GM12873 (cell line): ENCODE measurements around the gene OR1E1.

ENCODE experiments used
- CTCF ChIP-seq: IDR thresholded peaks from 2 replicates; pipeline ENCODE4 v1.5.1; 2012; ENCODE audit warnings: low read depth, mild to moderate bottlenecking, moderate library complexity, low read length, control low read depth; ENCODE audit not compliant: insufficient read depth; ENCODE audit errors: missing control alignments

The OR1E1 gene

GRCh38 chr17:3411070-3411469 is 12.9 kb upstream of the OR1E1 start, which contains the start of gene OR3A3:
Gene OR3A3, plus strand, starts transcription at chr17:3411370.
- no peak for TF ChIP-seq CTCF

- TF ChIP-seq CTCF, result no peak
These were observed 3.6 kb upstream of the OR1E1 start for GRCh38 chr17:3401786-3402185.

- TF ChIP-seq CTCF, result no peak
These were observed 1.8 kb upstream of the OR1E1 start for GRCh38 chr17:3400055-3400454.

- no peak for TF ChIP-seq CTCF
These were observed 8.4 kb downstream of the OR1E1 start for GRCh38 chr17:3389791-3390190.

GRCh38 chr17:3385869-3386816 is 12.1 kb downstream of the OR1E1 start, which contains the start of gene OR3A2:
Gene OR3A2, minus strand, starts transcription at chr17:3386308.
- TF ChIP-seq CTCF, result no peak

- TF ChIP-seq CTCF, result no peak
These were observed 16.3 kb downstream of the OR1E1 start for GRCh38 chr17:3381957-3382356.

- no peak for TF ChIP-seq CTCF
These were observed 19.9 kb downstream of the OR1E1 start for GRCh38 chr17:3378321-3378720.
